GM12873 (cell line): ENCODE data around the gene SMAD6.

Source experiments
- TF ChIP-seq, protein P1 (sequence below): IDR thresholded peaks from 2 replicates; pipeline ENCODE4 v1.5.1; 2012; ENCODE audit warnings: low read depth, mild to moderate bottlenecking, moderate library complexity, low read length, control low read depth; ENCODE audit not compliant: insufficient read depth; ENCODE audit errors: missing control alignments

SMAD6 gene

DNA sequence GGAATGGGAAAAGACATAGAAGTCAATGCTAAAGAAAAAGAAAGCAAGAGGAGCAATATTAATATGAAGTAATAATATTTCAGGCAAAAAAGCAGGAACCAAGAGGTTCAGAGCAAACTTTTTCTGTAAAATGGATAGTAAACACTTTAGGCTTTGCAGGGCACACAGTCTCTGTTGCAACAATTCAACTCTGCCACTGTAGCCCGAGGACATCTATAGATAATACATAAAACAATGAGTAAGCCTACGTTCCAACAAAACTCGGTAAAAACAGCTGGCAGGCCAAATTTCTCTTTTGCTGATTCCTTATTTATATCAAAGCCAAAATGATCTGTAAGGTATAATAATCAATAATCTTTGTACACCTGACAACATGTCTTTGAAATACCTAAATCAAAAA lies 56.8 kb downstream of the SMAD6 start:
- TF ChIP-seq, protein P1, sequence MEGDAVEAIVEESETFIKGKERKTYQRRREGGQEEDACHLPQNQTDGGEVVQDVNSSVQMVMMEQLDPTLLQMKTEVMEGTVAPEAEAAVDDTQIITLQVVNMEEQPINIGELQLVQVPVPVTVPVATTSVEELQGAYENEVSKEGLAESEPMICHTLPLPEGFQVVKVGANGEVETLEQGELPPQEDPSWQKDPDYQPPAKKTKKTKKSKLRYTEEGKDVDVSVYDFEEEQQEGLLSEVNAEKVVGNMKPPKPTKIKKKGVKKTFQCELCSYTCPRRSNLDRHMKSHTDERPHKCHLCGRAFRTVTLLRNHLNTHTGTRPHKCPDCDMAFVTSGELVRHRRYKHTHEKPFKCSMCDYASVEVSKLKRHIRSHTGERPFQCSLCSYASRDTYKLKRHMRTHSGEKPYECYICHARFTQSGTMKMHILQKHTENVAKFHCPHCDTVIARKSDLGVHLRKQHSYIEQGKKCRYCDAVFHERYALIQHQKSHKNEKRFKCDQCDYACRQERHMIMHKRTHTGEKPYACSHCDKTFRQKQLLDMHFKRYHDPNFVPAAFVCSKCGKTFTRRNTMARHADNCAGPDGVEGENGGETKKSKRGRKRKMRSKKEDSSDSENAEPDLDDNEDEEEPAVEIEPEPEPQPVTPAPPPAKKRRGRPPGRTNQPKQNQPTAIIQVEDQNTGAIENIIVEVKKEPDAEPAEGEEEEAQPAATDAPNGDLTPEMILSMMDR = no peak

DNA sequence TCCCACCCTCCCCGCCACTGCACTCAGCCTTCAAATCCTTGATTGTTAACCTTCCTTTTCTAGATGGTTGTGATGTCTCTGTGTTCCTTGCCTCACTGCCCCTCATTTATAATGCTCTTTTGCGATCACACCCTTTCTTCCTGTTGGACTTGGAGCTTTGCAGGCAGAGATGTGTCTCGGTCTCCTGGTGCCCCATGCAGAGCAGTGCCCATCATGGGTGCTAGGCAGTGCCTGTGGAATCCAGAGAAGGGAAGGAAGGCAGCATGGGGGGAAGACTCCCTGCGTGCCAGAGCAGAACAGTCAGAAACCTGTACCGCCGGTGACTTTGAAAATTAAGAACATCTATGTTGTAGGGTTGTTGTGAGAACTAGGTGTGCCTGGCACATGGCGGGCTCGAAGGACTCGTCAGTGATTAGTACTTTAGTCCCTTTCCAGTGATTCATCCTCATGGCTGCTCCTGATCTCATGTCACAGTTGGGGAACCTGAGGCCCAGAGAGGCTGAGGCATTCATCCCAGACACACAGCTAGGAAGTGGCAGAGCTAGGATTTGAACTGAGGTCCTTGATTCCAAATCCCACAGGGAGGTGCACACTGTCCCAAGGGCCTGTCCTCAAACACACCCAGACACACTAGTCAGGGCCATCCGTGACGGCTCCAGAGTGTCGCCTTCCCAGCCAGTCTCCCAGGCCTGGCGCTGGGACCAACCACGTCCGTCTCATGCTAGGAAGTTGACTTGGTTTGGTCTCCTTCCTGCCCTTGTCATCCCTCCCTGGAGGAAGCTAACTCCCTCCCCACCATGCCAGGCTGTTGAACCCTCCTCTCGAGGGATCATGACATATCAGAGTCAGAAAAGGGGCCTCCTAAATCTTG lies 58.3 kb downstream of the SMAD6 start:
- TF ChIP-seq, protein P1 = no peak

DNA sequence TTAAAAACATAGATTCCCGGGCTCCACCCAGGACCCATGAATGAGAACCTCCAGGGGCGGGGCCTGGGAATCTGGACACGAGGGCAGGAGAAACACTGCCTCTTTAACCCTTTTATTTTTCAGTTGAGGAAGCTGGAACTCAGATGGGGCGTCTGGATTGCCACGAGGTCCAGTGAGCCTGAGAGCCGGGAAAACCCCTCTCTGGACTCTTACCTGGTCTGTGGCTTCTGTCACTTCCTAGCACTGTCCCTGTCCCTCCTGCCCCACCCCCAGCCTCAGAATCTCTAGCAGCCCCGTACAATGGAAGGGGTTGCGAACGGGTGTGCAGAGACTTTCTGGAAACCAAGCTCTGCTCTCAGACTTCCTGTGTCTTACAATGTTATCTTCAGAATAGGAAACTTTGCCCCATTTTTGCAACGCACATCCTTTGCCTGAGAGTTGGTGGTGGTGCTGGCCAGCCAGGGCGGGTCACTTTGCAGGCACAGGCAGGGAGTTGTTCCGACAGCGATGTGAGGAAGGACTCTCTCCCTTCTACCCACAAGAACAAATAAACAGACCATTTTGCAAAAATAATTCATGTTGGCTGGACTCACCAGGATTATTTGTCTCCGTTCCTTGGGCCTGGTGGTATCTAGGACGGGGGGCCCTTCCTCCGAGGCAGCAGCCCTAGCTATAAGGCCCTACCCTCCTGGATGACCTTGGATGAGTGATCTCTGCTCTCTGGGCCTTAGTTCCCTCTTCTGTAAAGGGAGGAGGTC lies 59.1 kb downstream of the SMAD6 start:
- TF ChIP-seq, protein P1 = no peak

DNA sequence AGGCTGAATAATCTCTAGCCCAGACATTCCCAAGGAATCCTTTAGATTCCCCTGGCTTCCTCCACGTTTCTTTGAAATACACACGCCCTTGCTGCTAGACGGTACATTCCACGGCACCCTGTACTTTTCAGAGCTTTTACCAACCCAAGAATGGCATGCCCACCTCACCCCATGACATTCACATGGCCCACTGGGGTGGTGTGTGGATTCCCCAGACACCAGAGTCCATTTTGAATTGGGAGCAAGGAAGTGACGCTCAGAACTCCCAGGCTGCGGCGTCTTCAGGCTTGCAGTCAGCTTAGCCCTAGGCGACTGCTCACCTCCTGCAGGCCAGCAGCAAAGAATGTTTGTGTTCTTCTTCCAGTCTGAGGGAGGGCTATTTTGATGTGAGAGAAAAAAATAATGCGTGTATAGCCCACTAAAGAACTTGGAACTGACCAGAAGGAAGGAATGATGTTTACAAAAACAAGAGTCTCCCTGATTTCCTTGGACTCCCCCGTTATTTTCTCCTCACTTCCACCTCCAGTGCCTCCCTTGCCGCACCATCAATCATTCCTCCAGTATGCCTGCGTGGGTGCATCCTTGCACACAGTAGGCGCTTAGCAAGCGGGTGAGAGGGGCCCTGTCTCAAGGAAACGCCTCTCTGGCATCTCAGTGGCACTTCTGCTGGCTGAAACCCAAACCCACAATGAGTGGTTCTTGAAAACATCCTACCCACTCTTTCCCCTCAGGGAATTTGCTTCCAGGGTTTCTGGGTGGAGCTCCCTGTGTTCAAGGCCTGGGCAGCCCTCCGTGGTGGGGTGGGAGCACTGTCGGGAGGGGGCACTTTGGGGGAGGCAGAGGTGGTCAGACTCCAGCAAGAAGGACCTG lies 59.9 kb downstream of the SMAD6 start:
- TF ChIP-seq, protein P1 = no peak

DNA sequence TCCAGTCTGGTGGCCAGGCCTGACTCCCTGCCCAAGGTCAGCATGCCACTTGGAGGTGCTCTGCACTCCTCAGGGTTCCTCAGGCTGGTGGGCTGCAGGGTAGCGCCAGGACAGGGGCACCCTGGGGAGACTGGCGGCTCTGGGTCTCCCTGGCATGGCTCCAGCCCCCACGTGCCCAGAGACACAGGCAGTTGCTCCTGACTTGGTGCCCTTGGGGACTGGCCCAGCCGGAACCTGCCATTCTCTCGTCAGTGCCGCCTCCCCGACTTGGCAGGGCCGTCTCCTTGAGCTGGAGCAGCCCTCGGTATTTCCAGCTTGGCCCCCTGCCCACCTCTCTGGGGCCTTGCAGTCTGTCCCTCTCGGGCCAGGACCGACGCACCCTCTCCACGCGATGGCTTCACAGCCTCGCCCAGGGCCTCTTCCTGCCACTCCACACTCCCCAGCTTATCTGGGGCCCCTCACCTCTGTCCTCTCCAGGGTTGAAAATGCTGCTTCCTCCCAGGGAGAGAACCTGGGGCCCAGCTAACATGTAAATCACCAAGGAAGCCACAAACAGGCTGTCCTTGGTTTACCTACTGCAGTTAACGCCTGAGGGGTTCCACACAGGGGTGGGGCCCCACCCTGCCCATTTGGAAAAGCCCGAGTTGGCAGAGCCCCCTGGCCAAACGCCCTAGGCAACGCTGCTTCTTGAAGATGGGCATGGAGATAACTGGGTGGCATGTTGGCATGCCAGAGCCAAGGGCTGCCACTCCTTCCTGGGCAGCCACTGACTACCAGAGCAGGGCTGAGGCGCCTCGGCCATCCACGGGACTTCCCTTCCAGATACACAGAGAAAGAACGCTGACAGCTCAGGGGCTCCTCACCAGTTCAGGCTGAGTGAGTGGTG lies 61.4 kb downstream of the SMAD6 start:
- TF ChIP-seq, protein P1 = no peak

DNA sequence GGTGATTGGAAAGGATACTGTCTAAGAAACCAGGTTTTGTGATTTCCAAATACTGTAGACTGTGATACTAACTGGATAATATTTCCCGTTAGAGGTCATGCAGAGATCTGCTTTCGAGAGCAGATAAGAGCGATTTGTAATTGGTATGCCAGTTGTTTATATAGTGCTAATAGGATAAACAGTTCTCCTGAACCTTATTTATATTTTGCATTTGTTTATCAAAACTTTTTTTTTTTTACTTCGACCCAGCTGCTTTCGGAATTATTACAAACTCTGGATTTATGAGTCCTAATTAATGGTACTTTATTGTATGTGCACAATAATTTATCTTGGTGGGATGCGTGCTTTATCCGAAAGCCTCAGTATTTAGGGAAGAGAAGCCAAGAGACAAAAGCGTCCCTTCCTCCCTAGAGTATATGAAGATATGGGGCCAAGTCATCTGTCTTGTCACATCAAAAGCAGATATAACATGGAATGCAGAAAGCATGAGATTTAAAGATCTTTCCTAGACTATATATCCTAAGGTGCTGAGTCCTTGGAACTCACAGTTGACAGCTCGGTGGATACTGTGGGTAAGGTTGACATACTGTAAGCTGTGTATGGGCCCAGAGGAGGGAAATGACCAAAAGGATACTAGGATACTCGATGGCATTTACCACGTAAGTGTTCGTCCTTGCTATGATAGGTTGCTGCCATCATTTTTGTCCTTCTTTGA lies 62.2 kb downstream of the SMAD6 start:
- TF ChIP-seq, protein P1 = no peak
